Measurements from ENCODE around the gene PCDHGA9.
A peak's percentile ranks its signal among the peaks of the same experiment; 100 is the strongest.

DNA sequence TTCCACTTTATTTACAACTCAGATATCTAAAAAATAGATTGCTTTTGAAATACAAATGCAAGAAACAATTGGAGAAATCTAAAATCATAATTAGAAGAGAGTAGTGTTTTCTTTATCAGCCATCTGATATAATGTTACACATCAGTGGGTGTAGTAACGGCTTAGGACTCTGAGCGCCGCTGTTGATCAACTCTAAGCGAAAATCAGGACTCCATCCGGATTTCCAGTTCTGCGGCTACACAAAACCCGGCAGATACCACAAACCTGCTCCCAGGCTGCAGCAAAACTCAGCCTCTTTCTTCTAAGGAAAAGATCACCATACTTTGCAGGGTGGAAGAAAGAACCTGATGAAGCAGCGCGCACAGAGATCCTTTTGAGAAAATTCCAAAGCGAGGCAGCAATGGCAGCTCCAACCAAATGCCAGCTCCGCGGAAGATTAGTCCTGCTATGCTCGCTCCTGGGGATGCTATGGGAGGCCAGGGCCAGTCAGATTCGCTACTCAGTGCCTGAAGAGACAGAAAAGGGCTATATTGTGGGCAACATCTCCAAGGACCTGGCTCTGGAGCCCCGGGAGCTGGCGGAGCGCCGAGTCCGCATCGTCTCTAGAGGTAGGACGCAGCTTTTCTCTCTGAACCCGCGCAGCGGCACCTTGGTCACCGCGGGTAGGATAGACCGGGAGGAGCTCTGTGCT is at the start of gene PCDHGA9:
- TF ChIP-seq, protein P1, sequence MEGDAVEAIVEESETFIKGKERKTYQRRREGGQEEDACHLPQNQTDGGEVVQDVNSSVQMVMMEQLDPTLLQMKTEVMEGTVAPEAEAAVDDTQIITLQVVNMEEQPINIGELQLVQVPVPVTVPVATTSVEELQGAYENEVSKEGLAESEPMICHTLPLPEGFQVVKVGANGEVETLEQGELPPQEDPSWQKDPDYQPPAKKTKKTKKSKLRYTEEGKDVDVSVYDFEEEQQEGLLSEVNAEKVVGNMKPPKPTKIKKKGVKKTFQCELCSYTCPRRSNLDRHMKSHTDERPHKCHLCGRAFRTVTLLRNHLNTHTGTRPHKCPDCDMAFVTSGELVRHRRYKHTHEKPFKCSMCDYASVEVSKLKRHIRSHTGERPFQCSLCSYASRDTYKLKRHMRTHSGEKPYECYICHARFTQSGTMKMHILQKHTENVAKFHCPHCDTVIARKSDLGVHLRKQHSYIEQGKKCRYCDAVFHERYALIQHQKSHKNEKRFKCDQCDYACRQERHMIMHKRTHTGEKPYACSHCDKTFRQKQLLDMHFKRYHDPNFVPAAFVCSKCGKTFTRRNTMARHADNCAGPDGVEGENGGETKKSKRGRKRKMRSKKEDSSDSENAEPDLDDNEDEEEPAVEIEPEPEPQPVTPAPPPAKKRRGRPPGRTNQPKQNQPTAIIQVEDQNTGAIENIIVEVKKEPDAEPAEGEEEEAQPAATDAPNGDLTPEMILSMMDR (IDR thresholded peaks at IDR 0.05; ENCODE audit: control extremely low read depth in 1 of 3, insufficient read depth in 1 of 3, low read depth in 1 of 3, low read length in 3 of 3), result peak in 2 of 3 experiments; percentile 21 to 35; a peak in 3 of 4 replicates
- TF ChIP-seq CEBPB (IDR thresholded peaks at IDR 0.05; ENCODE audit: low read depth, low read length) (no peak), BRCA1 (IDR thresholded peaks at IDR 0.05; ENCODE audit: low read depth, low read length) (no peak), ASH2L (IDR thresholded peaks at IDR 0.05; ENCODE audit: low read length) (no peak), TEAD4 (IDR thresholded peaks at IDR 0.05; ENCODE audit: low read depth, low read length) (no peak), ZNF274 (IDR thresholded peaks at IDR 0.05; ENCODE audit: borderline replicate concordance, extremely low read depth, low read length) (no peak), POLR2AphosphoS5 (IDR thresholded peaks at IDR 0.05; ENCODE audit: low read depth, low read length) (no peak), SRF (IDR thresholded peaks at IDR 0.05; ENCODE audit: low read depth, low read length) (no peak), EZH2 (IDR thresholded peaks at IDR 0.05; ENCODE audit: low read depth, low read length, severe bottlenecking) (no peak)
- TF ChIP-seq, protein P2, sequence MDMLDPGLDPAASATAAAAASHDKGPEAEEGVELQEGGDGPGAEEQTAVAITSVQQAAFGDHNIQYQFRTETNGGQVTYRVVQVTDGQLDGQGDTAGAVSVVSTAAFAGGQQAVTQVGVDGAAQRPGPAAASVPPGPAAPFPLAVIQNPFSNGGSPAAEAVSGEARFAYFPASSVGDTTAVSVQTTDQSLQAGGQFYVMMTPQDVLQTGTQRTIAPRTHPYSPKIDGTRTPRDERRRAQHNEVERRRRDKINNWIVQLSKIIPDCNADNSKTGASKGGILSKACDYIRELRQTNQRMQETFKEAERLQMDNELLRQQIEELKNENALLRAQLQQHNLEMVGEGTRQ (IDR thresholded peaks at IDR 0.05; ENCODE audit: low read length), result no peak

Measured in H1 (cell line).